Hematopoietic multipotent progenitor cell treated with erythropoietin and hydrocortisone succinate and interleukin-3 and kit ligand, for 15 days (in vitro differentiated cells): Measurements from ENCODE around the gene TP53I3.
"Not testable (repeated sequence)": the region's sequence is repeated elsewhere in the genome, so short reads cannot be mapped to it uniquely, and the experiment has no call there.

Experiments
- DNase-seq: peaks from one replicate; pipeline ENCODE4 v3.0.0-alpha.2; 2015; ENCODE audit warnings: low spot score

TP53I3 gene

DNA sequence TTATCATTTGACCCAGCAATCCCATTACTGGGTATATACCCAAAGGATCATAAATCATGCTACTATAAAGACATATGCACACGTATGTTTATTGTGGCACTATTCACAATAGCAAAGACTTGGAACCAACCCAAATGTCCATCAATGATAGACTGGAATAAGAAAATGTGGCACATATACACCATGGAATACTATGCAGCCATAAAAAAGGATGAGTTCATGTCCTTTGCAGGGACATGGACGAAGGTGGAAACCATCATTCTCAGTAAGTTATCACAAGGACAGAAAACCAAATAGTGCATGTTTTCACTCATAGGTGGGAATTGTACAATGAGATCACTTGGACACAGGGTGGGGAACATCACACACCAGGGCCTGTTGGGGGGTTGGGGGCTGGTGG lies 16.1 kb upstream of the TP53I3 start:
- DNase-seq = not testable (repeated sequence)

- DNase-seq = not testable (repeated sequence)
These were observed 10.6 kb upstream of the TP53I3 start for GRCh38 chr2:24095171-24095677.

- DNase-seq = not testable (repeated sequence)
These were observed 8.6 kb upstream of the TP53I3 start for GRCh38 chr2:24093270-24093669.

GRCh38 chr2:24088821-24089359 lies 4.3 kb upstream of the TP53I3 start:
- no peak for DNase-seq

DNA sequence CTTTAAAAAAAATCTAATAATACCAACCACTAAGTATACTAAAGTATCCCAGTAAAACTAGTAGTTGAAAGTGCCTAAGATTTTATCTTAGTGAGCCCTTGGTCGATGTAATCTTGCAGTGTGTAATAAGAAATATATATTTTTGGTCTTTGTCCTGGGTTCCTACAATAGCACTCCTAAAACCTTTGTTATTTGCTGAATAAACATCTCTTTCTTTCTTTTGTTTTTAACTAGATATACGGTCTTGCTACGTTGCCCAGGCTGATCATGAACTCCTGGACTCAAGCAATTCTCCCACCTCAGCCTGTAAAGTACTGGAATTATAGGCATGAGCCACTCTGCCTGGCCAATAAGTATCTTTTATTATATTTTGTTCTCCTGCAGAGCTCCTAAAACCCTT lies 2.4 kb upstream of the TP53I3 start:
- no peak for DNase-seq

GRCh38 chr2:24086241-24086640 lies 1.6 kb upstream of the TP53I3 start:
- no peak for DNase-seq

DNA sequence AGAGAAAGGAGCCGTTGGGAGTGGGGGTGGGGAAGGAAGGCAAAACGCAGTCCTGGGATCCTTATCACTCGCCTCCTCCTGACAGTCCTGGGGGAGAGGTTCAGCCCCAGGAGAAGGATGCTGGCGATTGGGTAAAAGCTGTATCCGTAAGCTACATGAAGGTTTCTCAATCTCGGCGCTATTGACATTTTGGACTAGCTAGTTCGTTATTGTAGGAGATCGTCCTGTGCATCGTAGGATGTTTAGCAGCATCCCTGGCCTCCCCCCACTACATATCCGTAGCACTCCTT lies 511 bp upstream of the TP53I3 start:
- no peak for DNase-seq

GRCh38 chr2:24083567-24084385 lies 858 bp downstream of the TP53I3 start:
- peak; percentile 84 for DNase-seq

GRCh38 chr2:24082787-24083566 lies 1.7 kb downstream of the TP53I3 start:
- DNase-seq = no peak

- DNase-seq = no peak
These were observed 3.9 kb downstream of the TP53I3 start for GRCh38 chr2:24080701-24081100.

- no peak for DNase-seq
These were observed 6.8 kb downstream of the TP53I3 start for GRCh38 chr2:24077879-24078278.

DNA sequence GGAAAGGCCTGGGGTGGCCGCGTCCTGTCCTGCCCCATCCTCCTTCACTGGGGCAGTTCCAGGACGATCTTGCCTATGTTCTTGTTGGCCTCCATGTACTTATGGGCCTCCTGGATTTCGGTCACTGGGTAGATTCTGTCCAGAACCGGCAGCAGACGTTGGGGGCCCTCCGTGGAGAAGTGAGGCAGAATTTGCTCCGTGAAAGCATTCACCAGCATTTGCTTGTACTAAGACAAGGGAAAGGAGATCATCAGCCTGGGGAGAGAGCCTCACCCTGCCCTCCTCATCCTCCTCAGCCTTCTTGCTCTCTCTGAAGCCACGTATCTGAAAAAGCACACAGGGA lies 7.1 kb downstream of the TP53I3 start:
- no peak for DNase-seq

DNA sequence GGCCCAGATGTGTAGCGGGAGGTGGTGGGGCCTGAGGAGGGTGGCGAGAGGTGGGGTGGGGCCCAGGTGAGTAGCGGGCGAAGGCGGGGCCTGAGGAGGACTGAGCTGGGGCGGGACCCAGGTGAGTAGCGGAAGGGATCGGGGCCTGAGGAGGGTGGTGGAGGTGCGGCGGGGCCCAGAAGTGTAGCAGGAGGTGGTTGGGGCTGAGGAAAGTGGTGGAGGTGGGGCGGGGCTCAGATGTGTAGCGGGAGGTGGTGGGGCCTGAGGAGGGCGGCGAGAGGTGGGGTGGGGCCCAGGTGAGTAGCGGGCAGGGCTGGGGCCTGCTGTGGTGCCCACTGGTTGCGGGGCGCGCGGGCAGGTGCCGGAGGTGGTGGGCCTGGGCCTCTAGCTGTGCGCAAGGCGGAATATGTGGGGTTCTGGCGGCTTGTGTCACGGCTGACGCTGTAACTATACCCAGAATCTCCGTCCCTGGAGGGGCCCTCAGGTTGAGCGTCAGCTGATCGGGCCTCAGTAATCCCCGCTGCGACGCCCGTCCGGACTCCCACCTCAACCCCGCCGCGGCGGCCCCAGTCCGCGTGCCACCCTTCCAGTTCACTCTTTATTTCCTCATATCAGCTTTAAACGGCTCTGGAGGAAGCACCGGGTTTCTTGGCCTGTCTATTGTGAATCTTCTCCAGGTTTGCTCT lies 7.6 kb downstream of the TP53I3 start:
- DNase-seq = no peak

- peak; percentile 99 for DNase-seq
These were observed 8.5 kb downstream of the TP53I3 start, which contains the start of gene SF3B6 for GRCh38 chr2:24075915-24076848. SF3B6 (minus strand) TSS chr2:24076326; CDS start chr2:24076229, 97 bp downstream.

- no peak for DNase-seq
These were observed 9.4 kb downstream of the TP53I3 start for GRCh38 chr2:24075259-24075658.

GRCh38 chr2:24073816-24074215 lies 10.8 kb downstream of the TP53I3 start:
- no peak for DNase-seq

GRCh38 chr2:24072259-24072658 lies 12.4 kb downstream of the TP53I3 start:
- DNase-seq = no peak

- no peak for DNase-seq
These were observed 19.3 kb downstream of the TP53I3 start for GRCh38 chr2:24065341-24065740.

DNA sequence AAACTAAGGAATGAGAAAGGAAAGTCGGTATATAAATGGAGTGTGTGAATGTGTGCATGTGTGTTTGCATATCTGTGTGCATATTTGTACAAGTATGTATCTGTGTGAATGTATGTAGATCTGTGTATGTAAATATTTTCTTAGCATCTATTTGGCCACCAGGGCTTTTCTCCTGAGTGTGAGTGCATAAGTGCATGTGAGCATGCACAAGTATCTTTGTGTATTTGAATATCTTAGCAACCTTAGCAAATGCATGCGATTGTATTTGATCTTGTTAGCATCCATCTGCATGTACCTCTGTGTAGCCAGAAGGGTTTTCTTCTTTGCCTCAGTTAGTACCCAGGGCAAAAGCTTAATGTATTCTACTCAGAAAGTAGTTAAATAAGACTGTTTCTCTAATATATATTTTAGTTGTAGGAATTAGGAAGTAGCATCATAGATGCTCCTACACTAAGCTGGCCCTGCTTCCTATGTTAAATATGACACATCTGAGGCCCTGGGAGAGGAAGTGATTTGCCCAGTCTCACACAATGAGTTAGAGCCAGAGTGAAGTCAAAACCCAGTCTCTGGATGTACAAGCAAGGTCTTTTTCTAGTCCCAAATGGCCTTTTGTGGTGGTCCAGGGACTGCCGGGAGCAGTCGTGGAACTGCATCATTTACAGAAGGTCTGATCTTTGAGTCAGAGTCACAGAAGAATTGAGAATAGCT lies 25.9 kb downstream of the TP53I3 start:
- DNase-seq = no peak

GRCh38 chr2:24055750-24056149 lies 28.9 kb downstream of the TP53I3 start:
- no peak for DNase-seq
